Natural killer cell (primary cell): ENCODE measurements around the gene CLEC20A. TPM values are rescaled to one million over a fixed set of nuclear protein-coding genes. Genes with fewer than 3 reads are reported as not detected.

Source experiments
- ATAC-seq, 3 donors: fragments of 150-1000 bp in 2 of 3; fragments of 200-7000 bp in 1 of 3; cut with Tn5 transposase; 1 replicate in 1 of 3; 2 replicates in 2 of 3; pipeline ENCODE4 v1.10.0; 2021; ENCODE audit warnings: mild to moderate bottlenecking in 2 of 3, moderate library complexity in 2 of 3
- DNase-seq, 2 donors: peaks; one replicate each; pipeline versions ENCODE4 v3.0.0 to v3.0.0-alpha.2; 2013 to 2021; ENCODE audit warnings: mixed read lengths in 1 of 2
- H3K27ac ChIP-seq: one replicate; pipeline ENCODE4 v1.5.1; 2013; ENCODE audit warnings: mild to moderate bottlenecking, low read length
- H3K27me3 ChIP-seq: one replicate; pipeline ENCODE4 v1.6.1; 2013; ENCODE audit warnings: low read length; ENCODE audit not compliant: control insufficient read depth, insufficient read depth
- H3K36me3 ChIP-seq: one replicate; pipeline ENCODE4 v1.6.1; 2013; ENCODE audit warnings: low read length; ENCODE audit not compliant: control insufficient read depth, insufficient read depth
- H3K4me1 ChIP-seq: one replicate; pipeline ENCODE4 v1.6.1; 2013; ENCODE audit warnings: low read length; ENCODE audit not compliant: control insufficient read depth, insufficient read depth
- H3K4me3 ChIP-seq: one replicate; pipeline ENCODE4 v1.5.1; 2013; ENCODE audit warnings: low read length
- H3K9me3 ChIP-seq: one replicate; pipeline ENCODE4 v1.6.1; 2013; ENCODE audit warnings: low read length; ENCODE audit not compliant: control insufficient read depth, insufficient read depth
- H3K27ac Mint-ChIP-seq, 2 donors: one replicate each; pipeline ENCODE4 v1.8.0; 2022; ENCODE audit warnings: mild to moderate bottlenecking in 2 of 2, mixed read lengths in 2 of 2, moderate library complexity in 1 of 2
- H3K27me3 Mint-ChIP-seq, 2 donors: one replicate each; pipeline ENCODE4 v1.8.0; 2022; ENCODE audit warnings: low read depth in 2 of 2, mixed read lengths in 2 of 2
- H3K36me3 Mint-ChIP-seq: one replicate; pipeline ENCODE4 v1.8.0; 2022; ENCODE audit warnings: mixed read lengths
- H3K4me1 Mint-ChIP-seq, 2 donors: one replicate each; pipeline ENCODE4 v1.8.0; 2022; ENCODE audit warnings: mixed read lengths in 2 of 2
- H3K4me3 Mint-ChIP-seq: one replicate; pipeline ENCODE4 v1.8.0; 2022; ENCODE audit warnings: mild to moderate bottlenecking, moderate library complexity, mixed read lengths
- H3K9me3 Mint-ChIP-seq, 2 donors: one replicate each; pipeline ENCODE4 v1.8.0; 2022; ENCODE audit warnings: mixed read lengths in 2 of 2
- WGBS: methylation state at CpG from one replicate; pipeline ENCODE4 v1.1.7; 2013; ENCODE audit warnings: missing lambda C conversion rate; ENCODE audit not compliant: insufficient coverage; 5-methylcytosine and 5-hydroxymethylcytosine counted together
- intact Hi-C: fragments of 100-400 bp; cut with micrococcal nuclease; formaldehyde crosslinking; loops from one replicate; pipeline ENCODE4 v1.14.2; 2022
- total RNA-seq, 4 donors: library from RNA; stranded (reverse); fragments of 120-200 nt in 1 of 4; gene quantifications; one replicate each; pipeline versions ENCODE4 v1.2.3 to v1.2.4, GENCODE V29; 2013 to 2022
- TF ChIP-seq, protein P1 (sequence below): fragments of 200-600 bp; IDR thresholded peaks from one replicate; pipeline ENCODE4 v1.8.0; 2022; ENCODE audit warnings: antibody characterized with exemption

CLEC20A gene
- total RNA-seq, 3 donors from 2014 or later (not counting 1 experiment from before 2014, with no cell fraction given), result not detected

- Histone ChIP-seq H3K36me3 (no peaks in the 10 kb centered on the region), H3K9me3 (no peaks in the 10 kb centered on the region), H3K27me3 (peaks cover 4% of the 10 kb centered on the region), H3K4me3 (no peak overlapping the region), H3K27ac (no peak overlapping the region), H3K4me1 (peaks cover 13% of the 10 kb centered on the region)
- Mint-ChIP-seq H3K36me3 (no peaks in the 10 kb centered on the region), H3K27me3 (peaks cover 8 to 10% of the 10 kb centered on the region in 2 donors), H3K4me3 (no peak overlapping the region), H3K27ac (no peak overlapping the region), H3K4me1 (peaks cover 0 to 4% of the 10 kb centered on the region in 2 donors), H3K9me3 (no peaks in the 10 kb centered on the region)
- DNase-seq (no peak), ATAC-seq (no peak)
- TF ChIP-seq, protein P1, sequence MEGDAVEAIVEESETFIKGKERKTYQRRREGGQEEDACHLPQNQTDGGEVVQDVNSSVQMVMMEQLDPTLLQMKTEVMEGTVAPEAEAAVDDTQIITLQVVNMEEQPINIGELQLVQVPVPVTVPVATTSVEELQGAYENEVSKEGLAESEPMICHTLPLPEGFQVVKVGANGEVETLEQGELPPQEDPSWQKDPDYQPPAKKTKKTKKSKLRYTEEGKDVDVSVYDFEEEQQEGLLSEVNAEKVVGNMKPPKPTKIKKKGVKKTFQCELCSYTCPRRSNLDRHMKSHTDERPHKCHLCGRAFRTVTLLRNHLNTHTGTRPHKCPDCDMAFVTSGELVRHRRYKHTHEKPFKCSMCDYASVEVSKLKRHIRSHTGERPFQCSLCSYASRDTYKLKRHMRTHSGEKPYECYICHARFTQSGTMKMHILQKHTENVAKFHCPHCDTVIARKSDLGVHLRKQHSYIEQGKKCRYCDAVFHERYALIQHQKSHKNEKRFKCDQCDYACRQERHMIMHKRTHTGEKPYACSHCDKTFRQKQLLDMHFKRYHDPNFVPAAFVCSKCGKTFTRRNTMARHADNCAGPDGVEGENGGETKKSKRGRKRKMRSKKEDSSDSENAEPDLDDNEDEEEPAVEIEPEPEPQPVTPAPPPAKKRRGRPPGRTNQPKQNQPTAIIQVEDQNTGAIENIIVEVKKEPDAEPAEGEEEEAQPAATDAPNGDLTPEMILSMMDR, result no peak
- intact Hi-C loops, result no loop called here
- WGBS, result 75% methylated on average over 5 of the region's 5 CpGs
Measured at GRCh38 chr1:178483251-178483957, 13.4 kb downstream of the CLEC20A start.

GRCh38 chr1:178477841-178478240 is 18.9 kb downstream of the CLEC20A start:
- Mint-ChIP-seq H3K9me3 (no peaks in the 10 kb centered on the region), H3K36me3 (no peaks in the 10 kb centered on the region), H3K27ac (no peak overlapping the region), H3K27me3 (peaks cover 6 to 7% of the 10 kb centered on the region in 2 donors), H3K4me1 (no peaks in the 10 kb centered on the region), H3K4me3 (no peak overlapping the region)
- ATAC-seq (no peak), DNase-seq (no peak)
- Histone ChIP-seq H3K4me3 (no peak overlapping the region), H3K36me3 (no peaks in the 10 kb centered on the region), H3K27me3 (no peaks in the 10 kb centered on the region), H3K9me3 (no peaks in the 10 kb centered on the region), H3K27ac (no peak overlapping the region), H3K4me1 (no peaks in the 10 kb centered on the region)
- 55% methylated on average over 1 of the region's 1 CpG for WGBS
- intact Hi-C loops, result no loop called here
- TF ChIP-seq, protein P1, result no peak

- H3K9me3 Mint-ChIP-seq, result no peaks in the 10 kb centered on the region
- intact Hi-C loops, result no loop called here
- H3K36me3 Mint-ChIP-seq, result no peaks in the 10 kb centered on the region
- H3K4me1 Mint-ChIP-seq, result no peaks in the 10 kb centered on the region
- Histone ChIP-seq H3K4me3 (no peak overlapping the region), H3K27ac (no peak overlapping the region), H3K27me3 (no peaks in the 10 kb centered on the region), H3K36me3 (no peaks in the 10 kb centered on the region), H3K9me3 (no peaks in the 10 kb centered on the region), H3K4me1 (no peaks in the 10 kb centered on the region)
- no peak for DNase-seq
- 92% methylated on average over 3 of the region's 4 CpGs for WGBS
- ATAC-seq, result no peak
- TF ChIP-seq, protein P1, result no peak
- no peak overlapping the region for H3K27ac Mint-ChIP-seq
- H3K4me3 Mint-ChIP-seq, result no peak overlapping the region
- peaks cover 6 to 8% of the 10 kb centered on the region in 2 donors for H3K27me3 Mint-ChIP-seq
Measured at GRCh38 chr1:178477373-178477772, 19.4 kb downstream of the CLEC20A start.

DNA sequence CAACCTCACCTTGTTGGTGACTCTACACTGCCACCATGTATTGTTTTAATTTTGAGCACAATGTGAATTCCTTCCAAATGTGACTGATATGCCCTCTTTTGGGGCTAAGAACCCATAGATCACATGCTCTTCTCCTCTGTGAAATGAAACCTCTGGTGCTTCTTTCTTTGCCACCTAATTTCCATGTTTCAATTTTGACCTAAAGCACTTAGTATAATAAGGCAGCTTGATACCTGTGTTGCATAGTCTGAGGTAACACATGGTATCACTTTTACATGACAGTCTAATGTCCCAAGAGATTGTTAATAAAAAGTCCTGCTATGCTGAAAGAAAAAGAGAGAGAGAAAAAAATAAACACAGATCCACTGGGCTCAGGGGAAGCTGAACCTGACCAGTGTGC is 24.2 kb downstream of the CLEC20A start:
- H3K9me3 Mint-ChIP-seq, result no peaks in the 10 kb centered on the region
- ATAC-seq, result no peak

More for the DNA sequence above, 24.2 kb downstream of the CLEC20A start:
- no peak overlapping the region for H3K4me3 ChIP-seq
- H3K4me1 ChIP-seq, result no peaks in the 10 kb centered on the region
- no peak overlapping the region for H3K4me3 Mint-ChIP-seq
- no peak overlapping the region for H3K27ac ChIP-seq
- no peaks in the 10 kb centered on the region for H3K36me3 ChIP-seq
- peaks cover 6 to 8% of the 10 kb centered on the region in 2 donors for H3K27me3 Mint-ChIP-seq
- no peak for DNase-seq
- H3K36me3 Mint-ChIP-seq, result no peaks in the 10 kb centered on the region
- intact Hi-C loops, result no loop called here
- no peak overlapping the region for H3K27ac Mint-ChIP-seq
- TF ChIP-seq, protein P1, result no peak
- H3K4me1 Mint-ChIP-seq, result no peaks in the 10 kb centered on the region
- no peaks in the 10 kb centered on the region for H3K9me3 ChIP-seq
- H3K27me3 ChIP-seq, result no peaks in the 10 kb centered on the region
